KOPT-K1 (cell line): Measurements from ENCODE around the gene HCRT.
"Not testable (repeated sequence)": the region's sequence is repeated elsewhere in the genome, so short reads cannot be mapped to it uniquely, and the experiment has no call there.

ENCODE experiments used
- H3K27ac ChIP-seq: fragments of 200-600 bp; sonication (generic); 2 replicates; pipeline ENCODE4 v1.5.1; 2016; ENCODE audit warnings: antibody characterized with exemption, mild to moderate bottlenecking, low read depth, low read length; ENCODE audit not compliant: poor library complexity, severe bottlenecking
- H3K36me3 ChIP-seq: fragments of 200-600 bp; sonication (generic); 2 replicates; pipeline ENCODE4 v1.5.1; 2017; ENCODE audit warnings: antibody characterized with exemption, mild to moderate bottlenecking, low read length, moderate library complexity; ENCODE audit not compliant: insufficient read depth
- H3K9me3 ChIP-seq: fragments of 200-600 bp; sonication (generic); 2 replicates; pipeline ENCODE4 v1.5.1; 2017; ENCODE audit warnings: antibody characterized with exemption, low read length, mild to moderate bottlenecking; ENCODE audit not compliant: insufficient read depth, poor library complexity, severe bottlenecking

The HCRT gene

DNA sequence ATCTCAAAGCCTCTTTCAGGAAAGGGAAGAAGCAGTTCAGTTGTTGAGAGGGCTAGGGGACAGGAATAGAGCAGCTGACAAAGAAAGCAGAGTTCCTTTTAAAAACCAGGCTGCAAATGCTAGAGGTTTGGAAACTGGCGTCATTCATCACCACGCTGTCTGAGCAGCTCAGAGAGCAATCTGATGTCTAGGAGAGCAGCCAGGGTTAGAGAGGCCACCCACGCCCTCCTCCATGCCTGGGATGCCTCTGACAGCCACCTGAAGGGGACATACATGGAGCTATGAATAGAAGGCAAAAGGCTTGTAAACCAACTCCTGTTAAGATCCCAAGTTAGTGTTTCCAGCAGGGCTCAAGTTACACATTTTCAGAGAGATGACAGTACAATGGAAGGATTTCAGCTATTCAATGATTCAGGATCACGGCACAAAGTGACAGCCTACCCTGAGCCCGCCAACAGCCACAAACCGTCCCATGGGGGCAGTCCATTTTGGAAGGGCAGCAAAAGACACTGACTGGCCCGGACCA lies 42.8 kb downstream of the HCRT start:
- no peaks in the 10 kb centered on the region for H3K9me3 ChIP-seq
- peaks cover 73% of the 10 kb centered on the region for H3K36me3 ChIP-seq
- no peak overlapping the region for H3K27ac ChIP-seq

DNA sequence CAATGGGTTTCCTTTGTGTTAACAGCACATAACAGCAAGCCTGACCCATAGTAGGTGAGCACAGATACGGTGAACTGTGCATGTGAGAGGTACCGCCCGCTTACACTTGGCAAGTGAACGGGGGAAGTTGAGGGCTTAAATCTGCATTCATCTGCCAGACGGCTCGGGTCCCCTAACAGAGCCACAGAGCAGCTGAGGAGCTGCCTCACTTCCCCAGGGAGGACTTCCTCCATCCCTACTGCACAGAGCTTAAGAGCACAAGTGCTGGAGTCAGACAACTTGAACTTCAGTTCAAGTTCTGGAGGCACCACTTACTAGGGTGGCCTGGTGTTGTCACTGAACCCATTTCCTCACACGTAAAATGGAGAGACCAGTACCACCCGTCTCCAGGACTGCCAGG lies 43.9 kb downstream of the HCRT start:
- H3K9me3 ChIP-seq: no peaks in the 10 kb centered on the region
- H3K36me3 ChIP-seq: peaks cover 71% of the 10 kb centered on the region
- no peak overlapping the region for H3K27ac ChIP-seq

DNA sequence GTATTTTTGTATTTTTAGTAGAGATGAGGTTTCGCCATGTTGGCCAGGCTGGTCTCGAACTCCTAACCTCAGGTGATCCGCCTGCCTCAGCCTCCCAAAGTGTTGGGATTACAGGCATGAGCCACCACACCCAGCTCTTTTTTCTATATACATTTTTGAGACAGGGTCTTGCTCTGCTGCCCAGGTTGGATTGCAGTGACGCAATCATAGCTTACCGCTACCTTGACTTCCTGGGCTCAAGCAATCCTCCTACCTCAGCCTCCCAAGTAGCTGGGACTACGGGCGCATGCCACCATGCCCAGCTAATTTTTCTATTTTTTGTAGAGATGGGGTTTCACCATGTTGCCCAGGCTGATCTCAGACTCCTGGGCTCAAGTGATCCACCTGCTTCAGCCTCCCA lies 44.6 kb downstream of the HCRT start:
- H3K27ac ChIP-seq, H3K9me3 ChIP-seq: not testable (repeated sequence)
- H3K36me3 ChIP-seq: peaks cover 72% of the 10 kb centered on the region

DNA sequence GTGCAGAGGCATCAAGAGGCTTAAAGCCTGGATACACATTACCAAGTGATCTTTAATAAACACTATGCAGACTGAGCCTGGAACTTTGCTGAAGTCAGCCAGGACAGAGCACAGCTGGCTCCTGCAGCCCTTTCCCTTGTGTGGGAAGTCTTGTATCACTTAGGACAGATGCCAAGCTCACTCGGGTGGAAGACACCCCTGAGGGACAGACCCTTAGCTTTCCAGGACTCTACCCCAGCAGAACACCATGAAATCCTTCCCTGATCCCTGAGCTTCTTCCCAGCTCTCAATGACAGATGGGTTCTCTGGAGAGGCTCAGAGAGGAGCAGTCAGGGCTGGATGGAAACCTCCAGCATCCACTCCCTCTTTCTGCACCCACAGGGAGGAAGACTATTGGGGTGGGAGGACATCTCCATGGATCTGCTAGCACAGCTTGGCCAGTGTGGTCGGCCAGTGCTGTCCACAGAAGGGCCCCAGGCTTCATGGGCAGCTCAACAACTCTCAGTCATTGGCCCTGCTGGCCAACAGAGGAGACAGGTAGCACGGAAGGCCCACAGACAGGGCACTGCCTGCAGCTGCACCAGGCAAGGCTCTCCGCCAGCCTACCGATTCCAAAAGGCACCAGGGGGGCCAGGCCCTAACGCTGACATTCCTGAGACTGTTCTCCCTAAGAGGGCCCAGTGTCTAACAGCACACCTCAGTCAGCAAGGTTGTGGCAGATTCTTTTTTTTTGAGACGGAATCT lies 46.3 kb downstream of the HCRT start:
- H3K27ac ChIP-seq: no peak overlapping the region
- no peaks in the 10 kb centered on the region for H3K9me3 ChIP-seq
- peaks cover 73% of the 10 kb centered on the region for H3K36me3 ChIP-seq

DNA sequence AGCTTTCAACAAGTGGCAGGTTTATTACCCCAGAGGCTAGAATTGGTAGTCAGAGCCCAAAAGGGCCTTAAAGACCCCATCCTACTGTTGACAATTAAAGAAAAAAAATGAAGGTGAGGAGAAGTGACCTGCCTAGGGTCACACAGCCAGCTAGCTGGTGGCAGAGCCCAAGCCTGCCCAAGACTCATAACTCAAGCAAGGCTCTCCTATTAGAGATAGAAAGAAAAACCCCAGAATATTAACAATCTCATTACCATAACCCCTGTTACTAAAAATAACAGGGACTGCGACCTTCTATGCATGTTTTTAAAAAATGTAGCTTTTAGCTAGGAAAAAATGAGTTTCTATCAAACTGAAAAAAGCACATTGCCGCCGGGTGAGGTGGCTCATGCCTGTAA lies 48.6 kb downstream of the HCRT start:
- Histone ChIP-seq H3K9me3 (no peaks in the 10 kb centered on the region), H3K27ac (no peak overlapping the region), H3K36me3 (peaks cover 66% of the 10 kb centered on the region)

DNA sequence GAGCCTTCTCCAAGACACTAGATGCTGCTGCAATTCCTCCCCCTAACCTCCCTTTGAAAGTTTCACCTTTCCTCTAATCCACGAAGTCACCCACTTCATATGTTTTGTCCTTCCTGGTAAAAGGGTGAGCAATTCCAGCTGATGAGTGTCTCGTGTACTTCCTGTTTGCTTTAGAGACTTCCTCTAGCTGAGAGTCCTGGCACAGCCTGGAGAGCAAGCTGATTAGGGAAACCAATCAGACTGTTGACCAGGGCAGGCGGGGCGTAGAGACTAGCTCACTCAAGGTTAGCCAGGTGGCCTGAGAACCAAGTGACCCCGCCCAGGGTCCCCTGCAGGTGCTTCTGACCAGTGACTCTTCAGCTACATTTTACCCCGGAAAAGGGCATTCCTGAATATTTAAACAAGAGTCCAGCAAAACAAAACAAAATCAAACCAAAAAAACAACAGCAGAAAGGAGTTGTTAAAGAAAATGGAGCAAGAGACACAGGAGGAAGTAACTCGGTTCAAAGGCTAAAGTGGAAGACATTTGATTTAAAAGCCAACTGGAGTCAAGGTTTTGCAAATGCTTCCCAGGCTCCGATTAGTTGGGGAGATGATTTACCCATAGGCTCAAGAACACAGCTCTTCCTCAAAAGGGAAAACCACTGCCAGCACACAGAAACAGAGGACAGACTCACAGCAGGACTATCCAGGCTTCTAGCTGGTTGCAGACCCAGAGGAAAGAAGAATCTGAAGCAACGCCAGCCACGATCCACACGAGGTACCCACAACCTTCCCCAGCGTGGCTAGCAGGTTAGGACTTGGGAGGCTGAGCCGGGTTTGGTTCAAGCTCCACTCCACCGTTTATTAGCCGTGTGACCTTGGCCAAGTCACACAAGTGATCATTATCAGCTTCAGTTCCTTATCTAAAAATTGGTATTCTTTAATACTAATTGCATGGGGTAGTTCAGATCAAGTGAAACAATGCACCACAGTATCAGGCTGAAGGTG lies 49.3 kb downstream of the HCRT start:
- Histone ChIP-seq H3K9me3 (no peaks in the 10 kb centered on the region), H3K36me3 (peaks cover 66% of the 10 kb centered on the region), H3K27ac (no peak overlapping the region)

DNA sequence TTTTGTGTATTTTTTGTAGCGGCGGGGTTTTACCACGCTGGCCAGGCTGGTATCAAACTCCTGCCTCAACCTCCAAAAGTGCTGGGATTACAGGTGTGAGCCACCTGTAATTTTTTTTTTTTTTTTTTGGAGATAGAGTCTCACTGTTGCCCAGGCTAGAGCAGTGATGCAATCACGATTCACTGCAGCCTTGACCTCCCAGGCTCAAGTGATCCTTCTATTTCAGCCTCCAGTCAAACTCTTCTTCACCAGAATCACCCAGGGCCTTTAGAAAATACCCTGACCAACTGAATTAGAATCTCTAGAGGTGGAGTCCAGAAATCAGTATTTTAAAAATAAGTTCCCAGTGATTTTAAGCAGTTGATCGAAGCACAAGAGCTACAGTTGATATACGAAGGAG lies 50.1 kb downstream of the HCRT start:
- Histone ChIP-seq H3K36me3 (peaks cover 69% of the 10 kb centered on the region), H3K9me3 (no peaks in the 10 kb centered on the region), H3K27ac (no peak overlapping the region)
